NT2/D1 (cell line): ENCODE measurements around the gene CHMP2B.
"Not testable (repeated sequence)": the region's sequence is repeated elsewhere in the genome, so short reads cannot be mapped to it uniquely, and the experiment has no call there.

Experiments used
- DNase-seq: peaks from one replicate; pipeline ENCODE4 v3.0.0-alpha.2; 2011; ENCODE audit warnings: low read depth, low spot score
- H3K27me3 ChIP-seq: 2 replicates; pipeline ENCODE4 v1.6.0; 2011; ENCODE audit warnings: mild to moderate bottlenecking; ENCODE audit not compliant: insufficient read length, insufficient read depth
- H3K36me3 ChIP-seq: 2 replicates; pipeline ENCODE4 v1.6.1; 2011; ENCODE audit warnings: mild to moderate bottlenecking, low read length, mixed read lengths; ENCODE audit not compliant: insufficient read depth, insufficient read length
- H3K4me1 ChIP-seq: 2 replicates; pipeline ENCODE4 v1.5.1; 2011; ENCODE audit not compliant: insufficient read depth, insufficient read length
- H3K4me3 ChIP-seq: 2 replicates; pipeline ENCODE4 v1.5.1; 2011; ENCODE audit warnings: low read depth; ENCODE audit not compliant: insufficient read length
- H3K9ac ChIP-seq: 2 replicates; pipeline ENCODE4 v1.6.0; 2011; ENCODE audit warnings: low read depth; ENCODE audit not compliant: insufficient read length
- H3K9me3 ChIP-seq: 2 replicates; pipeline ENCODE4 v1.5.1; 2011; ENCODE audit warnings: mild to moderate bottlenecking, low read length; ENCODE audit not compliant: insufficient read depth
- SUZ12 ChIP-seq: IDR thresholded peaks from 2 replicates; pipeline ENCODE4 v1.6.1; 2011; ENCODE audit not compliant: insufficient read length, insufficient read depth; ENCODE audit errors: extremely low read depth
- YY1 ChIP-seq: IDR thresholded peaks from 2 replicates; pipeline ENCODE4 v1.6.1; 2011; ENCODE audit not compliant: insufficient read length, insufficient read depth
- ZNF274 ChIP-seq: IDR thresholded peaks from 2 replicates; pipeline ENCODE4 v1.6.1; 2011; ENCODE audit warnings: mild to moderate bottlenecking, low read depth, low read length

CHMP2B gene

DNA sequence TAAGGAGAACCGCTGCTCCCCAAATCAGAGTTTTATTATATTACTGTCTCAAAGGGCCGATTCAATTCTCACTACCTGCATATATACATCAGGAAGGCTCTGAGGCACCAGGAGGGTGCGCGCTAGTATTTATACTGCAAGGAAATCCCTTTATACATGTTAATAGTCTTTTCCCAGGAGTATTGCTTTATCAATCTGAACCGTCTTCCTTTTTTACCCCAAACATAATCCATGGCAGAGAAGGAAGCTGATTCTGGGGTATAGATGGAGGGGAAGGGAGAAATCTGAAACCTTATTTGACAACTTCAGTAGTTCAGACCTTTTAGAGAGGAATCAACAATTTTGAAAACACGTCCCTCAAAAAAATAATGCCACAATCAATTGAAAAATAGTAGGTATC lies 49.4 kb downstream of the CHMP2B start, which contains the start of gene POU1F1:
POU1F1 (minus strand) TSS at position 101 of the 400 bp plus-strand sequence. CDS start 122 bp downstream, outside the sequence.
- no peak for DNase-seq
- no peak within 1 kb of the TSS for H3K4me3 ChIP-seq
- TF ChIP-seq YY1 (no peak), SUZ12 (no peak), ZNF274 (no peak)
- H3K9ac ChIP-seq = no peak within 1 kb of the TSS
- no peaks in the 10 kb centered on the region for H3K36me3 ChIP-seq
- H3K27me3 ChIP-seq = no peaks in the 10 kb centered on the region
- H3K4me1 ChIP-seq = no peaks in the 10 kb centered on the region
- no peaks in the 10 kb centered on the region for H3K9me3 ChIP-seq

DNA sequence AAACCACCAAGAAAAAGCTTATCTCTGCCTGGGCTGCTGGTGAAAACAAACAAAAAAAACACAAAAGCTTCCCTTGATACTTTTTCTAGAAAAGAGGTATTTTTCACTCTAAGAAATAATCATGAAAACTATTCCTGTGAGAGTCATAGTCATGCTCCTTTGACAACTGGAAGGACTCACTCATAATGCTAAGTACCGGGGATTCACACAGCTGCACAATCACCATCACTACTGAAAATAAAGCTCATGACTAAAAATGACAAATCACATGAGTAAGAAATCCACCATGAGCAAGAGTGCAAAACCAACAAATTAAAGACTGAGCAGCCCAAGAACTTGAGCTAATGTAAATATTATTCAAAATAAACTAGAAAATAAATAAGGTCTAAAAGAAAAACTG lies 59.9 kb downstream of the CHMP2B start:
- TF ChIP-seq YY1 (no peak), SUZ12 (no peak), ZNF274 (no peak)
- Histone ChIP-seq H3K36me3 (no peaks in the 10 kb centered on the region), H3K27me3 (no peaks in the 10 kb centered on the region), H3K9me3 (no peaks in the 10 kb centered on the region; the same call in 1 of the 2 replicates), H3K4me1 (no peaks in the 10 kb centered on the region), H3K4me3 (no peak overlapping the region), H3K9ac (no peak overlapping the region)
- DNase-seq = no peak

DNA sequence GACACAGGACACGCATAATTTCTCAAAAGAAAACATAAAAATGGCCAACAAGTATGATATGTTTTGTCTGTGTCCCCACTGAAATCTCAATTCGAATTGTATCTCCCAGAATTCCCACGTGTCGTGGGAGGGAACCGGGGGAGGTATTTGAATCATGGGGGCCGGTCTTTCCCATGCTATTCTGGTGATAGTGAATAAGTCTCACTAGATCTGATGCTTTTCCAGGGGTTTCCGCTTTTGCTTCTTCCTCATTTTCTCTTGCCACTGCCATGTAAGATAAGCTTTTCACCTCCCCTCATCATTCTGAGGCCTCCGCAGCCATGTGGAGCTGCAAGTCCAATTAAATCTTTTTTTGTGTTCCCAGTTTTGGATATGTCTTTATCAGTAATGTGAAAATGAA lies 61.3 kb downstream of the CHMP2B start:
- Histone ChIP-seq H3K27me3 (no peaks in the 10 kb centered on the region), H3K36me3 (no peaks in the 10 kb centered on the region), H3K4me3 (no peak overlapping the region), H3K9ac (no peak overlapping the region), H3K9me3 (no peaks in the 10 kb centered on the region; the same call in 1 of the 2 replicates), H3K4me1 (no peaks in the 10 kb centered on the region)
- TF ChIP-seq SUZ12 = no peak
- TF ChIP-seq YY1 = no peak
- TF ChIP-seq ZNF274 = no peak
- no peak for DNase-seq

DNA sequence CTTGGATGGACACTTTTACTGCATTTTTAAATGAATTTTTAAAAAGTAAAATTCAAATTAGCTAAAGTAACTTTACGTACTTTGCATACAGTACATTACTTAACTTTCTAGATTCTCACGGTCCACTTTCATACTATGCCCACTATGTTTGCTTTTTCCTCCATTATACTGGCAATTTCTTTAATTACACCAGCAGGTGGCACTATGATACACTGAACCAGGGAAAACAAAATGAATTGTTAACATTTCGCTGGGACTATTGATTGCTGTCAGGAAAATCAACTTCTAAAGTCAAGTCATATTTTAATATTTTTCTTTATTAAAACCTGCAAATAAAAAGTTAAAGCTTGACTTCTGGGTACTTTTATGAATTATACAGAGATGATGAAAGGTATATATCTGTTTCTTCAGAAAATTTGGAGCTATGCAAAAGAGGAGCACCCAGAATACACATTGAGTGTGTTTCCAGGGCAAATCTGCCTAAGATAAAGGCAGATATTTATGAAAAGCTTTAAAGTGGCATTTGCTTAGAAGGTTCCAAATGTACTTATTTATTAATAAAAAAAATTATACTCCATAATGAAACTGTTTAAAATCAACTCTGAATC lies 71.1 kb downstream of the CHMP2B start:
- DNase-seq = peak; percentile 11
- H3K4me1 ChIP-seq = no peaks in the 10 kb centered on the region
- H3K4me3 ChIP-seq = no peak overlapping the region
- no peak overlapping the region for H3K9ac ChIP-seq
- no peaks in the 10 kb centered on the region for H3K36me3 ChIP-seq
- H3K9me3 ChIP-seq = no peaks in the 10 kb centered on the region
- TF ChIP-seq ZNF274 (no peak), YY1 (no peak), SUZ12 (no peak)
- H3K27me3 ChIP-seq = no peaks in the 10 kb centered on the region

DNA sequence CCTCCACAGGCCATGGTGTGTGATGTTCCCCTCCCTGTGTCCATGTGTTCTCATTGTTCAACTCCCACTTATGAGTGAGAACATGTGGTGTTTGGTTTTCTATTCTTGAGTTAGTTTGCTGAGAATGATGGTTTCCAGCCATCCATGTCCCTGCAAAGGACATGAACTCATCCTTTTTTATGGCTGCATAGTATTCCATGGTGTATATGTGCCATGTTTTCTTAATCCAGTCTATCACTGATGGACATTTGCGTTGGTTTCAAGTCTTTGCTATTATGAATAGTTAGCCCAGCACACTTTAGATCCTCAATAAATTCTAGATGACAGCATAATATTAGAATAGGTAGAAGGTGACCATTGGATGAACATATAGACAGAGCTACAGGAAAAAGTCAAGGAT lies 77.9 kb downstream of the CHMP2B start:
- H3K9me3 ChIP-seq, H3K4me3 ChIP-seq, DNase-seq: not testable (repeated sequence)

More for the DNA sequence above, 77.9 kb downstream of the CHMP2B start:
- H3K9ac ChIP-seq, H3K4me1 ChIP-seq, H3K27me3 ChIP-seq, H3K36me3 ChIP-seq: not testable (repeated sequence)
